NCI-H187 (cell line): ENCODE data around the gene KSR1.
"Not testable (repeated sequence)": the region's sequence is repeated elsewhere in the genome, so short reads cannot be mapped to it uniquely, and the experiment has no call there.

Experiments
- DNase-seq, 2 experiments: peaks; one replicate each; lab custom pipeline; 2025; lab: John Stamatoyannopoulos, UW

The KSR1 gene

DNA sequence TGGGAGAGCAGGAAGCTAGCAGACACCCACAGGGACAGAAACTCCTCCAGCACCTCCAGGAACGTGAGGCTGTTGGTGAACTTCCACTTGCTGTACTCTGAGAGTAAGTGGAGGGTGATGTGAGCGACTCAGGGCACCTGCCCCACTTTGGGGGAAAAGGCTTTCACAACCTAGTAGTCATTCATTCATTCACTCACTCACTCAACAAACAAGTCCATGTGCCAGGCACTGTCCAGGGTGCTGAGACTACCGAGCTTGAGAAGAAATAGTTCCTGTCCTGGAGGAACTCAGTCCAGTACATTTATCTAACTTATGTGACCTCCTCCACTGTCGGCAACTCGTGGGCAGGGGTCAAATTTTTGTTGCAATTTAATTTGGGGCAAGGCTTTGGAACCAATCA lies 201.4 kb downstream of the KSR1 start:
- DNase-seq, result no peak

- DNase-seq, result no peak
These were observed 203.4 kb downstream of the KSR1 start for GRCh38 chr17:27659683-27660082.

- no peak for DNase-seq
These were observed 204.2 kb downstream of the KSR1 start for GRCh38 chr17:27660436-27660835.

- DNase-seq, result no peak
These were observed 207.8 kb downstream of the KSR1 start for GRCh38 chr17:27663936-27664605.

DNA sequence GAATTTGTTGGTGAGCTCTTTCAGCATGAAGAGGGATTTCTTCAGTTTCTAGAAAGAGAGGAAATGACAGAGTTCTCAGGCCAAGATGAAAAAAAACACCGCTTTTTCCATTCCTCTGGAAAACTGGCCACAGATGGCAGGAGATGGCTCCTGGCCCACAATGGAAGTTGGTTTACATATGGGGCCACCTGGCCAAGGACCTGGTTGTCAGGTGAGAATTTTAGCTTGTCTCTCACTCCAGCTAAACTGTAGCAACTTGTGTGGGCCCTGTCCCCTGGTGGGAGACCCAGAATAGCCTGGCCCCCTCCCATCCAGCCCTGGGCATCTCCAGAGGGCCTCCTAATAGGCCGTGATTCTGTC lies 208.3 kb downstream of the KSR1 start:
- no peak for DNase-seq

- DNase-seq, result no peak
These were observed 209.3 kb downstream of the KSR1 start for GRCh38 chr17:27665549-27665948.

GRCh38 chr17:27666270-27666669 lies 210.0 kb downstream of the KSR1 start:
- DNase-seq, result not testable (repeated sequence)

- DNase-seq, result no peak
These were observed 210.7 kb downstream of the KSR1 start for GRCh38 chr17:27666831-27667560.

DNA sequence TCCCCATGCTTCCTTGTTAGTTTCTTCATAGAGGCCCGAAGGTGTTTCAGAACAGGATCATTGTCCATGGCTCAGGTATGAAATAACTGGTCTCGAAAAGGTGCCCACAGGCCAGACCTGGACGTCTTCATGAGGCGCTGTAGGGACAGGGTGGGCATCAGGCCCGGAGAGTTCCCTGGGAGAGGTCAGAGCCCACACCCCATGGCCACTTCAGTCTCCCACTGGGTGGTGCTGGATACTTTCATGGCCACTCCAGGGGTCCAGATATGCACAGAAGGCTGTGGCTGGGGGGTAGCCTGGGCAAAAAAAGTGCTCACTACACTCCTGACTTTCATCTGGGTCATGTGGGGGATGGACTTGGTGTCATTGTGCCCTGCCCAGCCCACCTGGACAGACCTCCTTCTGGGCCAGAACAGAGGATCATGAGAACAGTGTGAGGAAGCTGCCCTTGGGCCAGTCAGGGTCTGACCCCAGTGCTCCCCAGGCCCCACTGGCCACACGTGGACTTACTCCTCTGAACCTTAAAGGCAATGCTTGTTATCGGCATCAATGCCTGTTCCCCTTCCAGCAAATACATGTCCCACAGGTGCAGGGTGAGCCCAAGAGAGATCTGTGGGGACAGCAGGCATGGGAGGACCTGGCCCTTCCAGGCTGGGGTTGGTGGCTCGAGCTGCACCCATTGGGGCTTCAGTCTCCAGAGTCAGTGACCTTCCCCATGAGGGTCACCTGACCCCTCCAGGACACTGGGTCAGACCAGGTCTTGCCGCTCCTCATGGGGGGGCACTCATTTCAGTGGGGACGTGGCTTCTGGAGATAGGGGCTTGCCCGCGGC lies 211.6 kb downstream of the KSR1 start:
- DNase-seq, result no peak

GRCh38 chr17:27668488-27668823 lies 212.2 kb downstream of the KSR1 start:
- no peak for DNase-seq

DNA sequence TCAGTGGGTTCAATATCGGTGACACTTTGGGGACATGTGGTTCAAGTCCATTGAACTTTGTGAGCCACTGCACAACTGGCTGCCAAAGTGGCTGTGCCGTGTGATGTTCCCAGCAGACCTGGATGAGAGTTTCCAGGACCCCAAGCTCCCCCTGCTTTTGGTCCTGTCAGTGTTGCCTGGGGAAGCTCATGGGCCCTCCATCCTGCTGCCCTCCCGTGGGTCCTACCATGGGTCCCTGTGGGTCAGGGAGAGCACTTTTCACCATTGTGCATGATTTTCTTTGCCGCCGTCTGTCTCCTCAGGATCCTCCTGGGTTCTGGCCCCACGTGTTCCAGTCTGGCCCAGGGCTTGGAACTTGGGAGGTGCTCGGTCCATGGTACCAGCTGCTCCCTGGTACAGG lies 212.9 kb downstream of the KSR1 start:
- no peak for DNase-seq

- no peak for DNase-seq
These were observed 213.6 kb downstream of the KSR1 start for GRCh38 chr17:27669850-27670249.

DNA sequence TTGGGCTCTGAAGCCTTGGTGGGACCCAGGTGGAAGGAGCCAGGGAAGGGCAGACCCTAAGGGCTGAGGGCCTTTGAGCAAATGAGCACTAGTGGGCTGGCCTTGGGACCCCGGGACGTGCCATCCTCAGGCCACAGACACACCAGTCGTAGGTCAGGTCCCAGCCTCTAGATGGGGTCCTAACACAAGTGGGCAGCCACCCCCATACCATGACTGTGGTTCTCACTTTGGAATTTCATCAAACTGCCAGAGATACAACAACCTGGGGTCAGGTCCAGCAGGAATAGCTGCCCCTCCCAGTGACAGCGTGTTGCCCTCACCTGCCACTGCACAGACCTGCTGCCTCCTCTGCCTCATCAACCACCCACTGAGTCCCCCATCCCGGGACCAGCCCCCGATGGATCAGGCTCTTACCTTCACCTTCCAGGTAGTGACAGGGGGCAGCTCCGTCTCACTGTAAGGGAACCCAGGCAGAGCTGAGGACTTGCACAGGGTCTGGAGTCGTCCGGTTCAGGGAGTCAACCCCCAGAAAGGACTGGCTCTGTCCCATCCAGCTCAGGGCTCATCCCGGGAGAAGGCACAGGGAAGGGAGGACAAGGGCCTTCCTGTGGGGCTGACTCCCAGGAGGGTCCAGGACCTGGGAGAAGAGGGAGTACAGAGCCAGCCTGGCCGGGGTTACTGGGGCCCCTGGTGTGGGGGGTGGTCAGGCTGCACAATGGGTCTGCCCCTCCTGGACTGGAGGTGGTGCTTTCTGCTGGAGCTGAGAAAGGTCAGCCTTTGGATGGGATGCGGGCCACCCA lies 214.7 kb downstream of the KSR1 start:
- no peak for DNase-seq

DNA sequence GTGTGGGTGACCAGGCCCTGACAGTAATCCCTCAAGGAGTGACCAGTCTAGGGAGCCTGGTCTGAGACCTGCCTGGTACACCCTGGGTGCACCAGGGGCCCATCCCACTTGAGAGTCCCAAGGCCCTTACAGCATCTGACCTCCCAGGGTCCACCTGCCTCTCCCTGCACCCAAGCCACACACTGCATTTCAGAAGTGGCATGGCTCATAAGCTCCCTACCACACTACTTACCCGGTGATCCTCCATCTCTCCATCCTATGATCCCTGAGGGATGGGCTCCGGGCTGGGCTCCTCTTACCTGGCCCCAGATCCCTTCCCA lies 215.3 kb downstream of the KSR1 start:
- no peak for DNase-seq

DNA sequence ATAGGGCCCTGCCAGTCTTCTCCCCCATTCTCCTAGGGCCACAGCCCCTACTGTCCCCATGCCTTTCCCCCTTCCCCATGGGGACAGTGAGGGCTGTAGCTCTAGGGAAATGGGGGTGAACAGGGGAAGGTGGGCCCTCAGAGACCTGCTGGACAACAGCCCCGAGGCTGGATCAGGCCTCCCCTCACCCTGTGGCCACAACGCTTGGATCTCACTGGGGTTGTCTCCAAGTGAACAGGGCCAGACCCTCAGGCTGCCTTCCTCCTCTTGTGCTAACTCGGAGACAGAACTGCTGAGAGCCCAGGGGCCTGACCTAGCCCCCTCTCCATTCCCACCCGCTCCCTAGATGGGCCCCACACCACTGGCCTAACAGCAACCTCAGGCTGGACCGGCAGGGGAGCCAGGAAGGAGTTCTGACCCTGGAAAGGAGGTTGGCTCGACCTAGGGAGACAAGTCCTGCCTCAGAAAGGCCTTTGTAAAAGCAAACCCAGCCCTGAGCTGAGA lies 215.8 kb downstream of the KSR1 start:
- DNase-seq, result not testable (repeated sequence)

GRCh38 chr17:27674335-27674734 lies 218.1 kb downstream of the KSR1 start:
- no peak for DNase-seq
